NCI-H82 (cell line): ENCODE results near the gene CBLB.
"Not testable (repeated sequence)": the region's sequence is repeated elsewhere in the genome, so short reads cannot be mapped to it uniquely, and the experiment has no call there.

Experiments
- DNase-seq: peaks from one replicate; lab custom pipeline; 2025; lab: John Stamatoyannopoulos, UW

CBLB gene

GRCh38 chr3:105786241-105786640 lies 82.6 kb downstream of the CBLB start:
- DNase-seq, result no peak

- DNase-seq, result no peak
These were observed 83.0 kb downstream of the CBLB start for GRCh38 chr3:105785803-105786202.

DNA sequence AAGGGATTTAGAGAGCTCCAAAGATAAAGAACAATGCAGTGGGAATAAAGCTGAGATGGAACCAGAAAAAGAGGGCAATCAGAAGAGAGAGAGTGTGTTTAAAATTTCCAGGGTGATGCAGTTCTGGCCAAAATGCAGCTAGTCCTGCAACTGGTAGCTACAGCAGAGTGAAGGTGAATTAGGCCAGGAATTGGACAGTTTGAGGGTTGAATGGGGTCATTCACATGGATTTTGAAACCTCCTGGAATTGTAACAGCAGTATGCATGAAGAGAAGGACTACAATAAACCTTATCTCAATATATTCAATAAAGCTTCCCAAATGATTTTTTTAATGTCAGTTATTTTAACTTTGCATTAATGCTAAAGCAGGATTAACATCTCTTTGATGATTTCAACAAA lies 85.2 kb downstream of the CBLB start:
- DNase-seq, result no peak

DNA sequence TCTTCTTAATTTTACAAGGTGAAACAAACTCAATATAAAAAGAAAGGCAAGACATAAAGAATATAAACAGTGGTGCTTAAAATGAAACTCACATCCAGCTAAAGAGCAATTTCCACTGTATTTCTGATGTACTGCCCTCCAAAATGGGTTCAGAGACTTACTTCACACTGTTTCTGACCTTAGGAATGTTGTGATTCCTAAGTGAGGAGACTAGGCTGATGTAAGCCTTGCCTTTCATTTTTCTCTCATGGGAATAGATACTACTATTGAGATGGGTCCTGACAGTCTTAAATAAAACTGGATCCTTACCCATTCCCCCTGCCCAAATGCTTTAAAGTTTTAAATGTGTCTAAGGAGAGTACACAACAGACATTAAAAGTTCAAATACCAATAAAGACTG lies 86.9 kb downstream of the CBLB start:
- no peak for DNase-seq

DNA sequence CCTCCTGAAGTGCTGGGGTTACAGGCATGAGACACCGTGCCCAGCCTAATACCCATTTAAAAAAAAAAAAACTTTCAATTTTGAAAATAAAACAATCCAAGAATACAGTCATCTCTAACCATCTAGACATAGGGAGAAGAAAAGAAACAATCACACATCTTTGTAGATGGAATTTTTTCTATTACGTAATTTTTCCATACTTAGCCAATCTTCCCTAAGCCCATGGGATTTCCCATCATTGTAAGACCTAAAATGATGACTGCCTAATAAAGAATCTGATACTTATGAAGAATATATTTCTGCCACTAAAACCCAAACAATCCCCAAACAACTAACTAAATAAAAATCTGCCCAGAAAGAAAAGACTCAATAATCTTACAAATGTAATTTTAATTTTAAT lies 88.7 kb downstream of the CBLB start:
- DNase-seq, result no peak

GRCh38 chr3:105775368-105775767 lies 93.4 kb downstream of the CBLB start:
- no peak for DNase-seq

DNA sequence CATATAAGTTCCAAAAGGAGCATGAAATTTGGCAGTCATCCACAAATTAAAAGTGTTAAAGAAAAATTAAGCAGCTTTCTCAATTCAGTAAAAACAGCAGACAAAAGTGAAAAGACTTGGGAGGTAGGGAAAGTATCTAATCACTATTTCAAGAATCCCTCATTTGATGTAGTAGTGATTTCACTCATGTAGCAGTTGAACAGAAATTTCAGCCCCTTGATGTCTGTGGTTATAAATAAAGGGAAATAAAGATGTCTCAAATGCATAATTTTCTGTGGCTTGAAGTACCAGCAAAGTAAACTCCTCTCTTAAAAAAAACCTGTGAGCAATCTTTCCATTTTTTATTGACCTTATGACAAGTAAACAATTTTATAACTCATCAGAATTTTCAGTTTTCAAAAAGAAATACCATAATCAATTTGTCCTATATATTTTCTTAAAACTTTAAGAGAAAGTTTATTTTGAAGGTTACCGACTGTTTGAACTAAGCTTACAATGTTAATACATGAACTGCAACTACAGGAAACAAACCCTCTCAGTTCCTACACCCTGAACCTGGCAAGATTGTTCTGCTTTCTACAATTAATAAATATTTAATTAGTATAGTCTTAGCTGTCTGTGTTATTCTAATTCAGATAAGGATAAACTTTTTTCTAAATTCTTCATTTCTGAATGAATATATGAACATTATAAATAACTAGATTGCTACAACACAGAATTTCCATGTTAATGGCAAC lies 94.2 kb downstream of the CBLB start:
- DNase-seq, result no peak

- DNase-seq, result no peak
These were observed 95.5 kb downstream of the CBLB start for GRCh38 chr3:105773291-105773690.

GRCh38 chr3:105772635-105773034 lies 96.2 kb downstream of the CBLB start:
- DNase-seq, result no peak

- DNase-seq, result no peak
These were observed 97.4 kb downstream of the CBLB start for GRCh38 chr3:105771392-105771791.

- DNase-seq, result no peak
These were observed 98.4 kb downstream of the CBLB start for GRCh38 chr3:105770410-105770809.

DNA sequence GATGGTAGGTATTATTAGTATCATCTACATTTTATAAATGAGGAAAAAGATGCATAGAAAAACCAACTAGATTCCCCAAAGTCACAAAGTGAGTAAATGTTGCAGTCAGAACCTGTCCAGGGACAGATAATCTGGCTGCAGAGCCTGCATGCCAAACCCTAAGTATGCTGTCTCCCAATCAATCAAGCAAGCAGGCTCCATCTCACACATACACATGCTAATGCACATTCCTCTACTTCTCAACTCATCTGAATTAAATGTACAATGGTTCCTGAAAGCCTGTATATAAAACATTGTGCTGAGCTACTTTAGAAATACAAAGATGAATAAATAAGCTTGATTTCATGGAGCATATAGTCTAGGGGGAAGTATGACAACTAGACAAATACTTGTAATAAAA lies 101.0 kb downstream of the CBLB start:
- DNase-seq, result no peak

DNA sequence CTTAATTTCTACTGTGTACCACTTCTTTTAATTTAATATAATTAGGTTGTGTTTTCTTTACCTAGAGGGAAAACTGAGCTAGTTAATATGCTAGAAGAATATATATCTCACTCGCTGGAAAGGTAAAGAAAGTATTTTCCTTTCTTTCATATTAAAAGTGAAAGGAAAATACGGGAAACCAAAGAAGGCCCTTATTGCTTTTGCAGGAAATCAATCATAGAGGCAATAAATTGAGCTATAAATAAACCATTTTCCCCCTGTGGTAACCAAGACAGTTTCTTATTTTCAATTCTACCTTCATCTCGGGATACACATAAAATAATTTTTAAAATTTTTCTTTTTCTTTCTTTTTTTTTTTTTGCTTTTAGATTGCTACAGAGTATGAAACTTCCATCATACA lies 101.6 kb downstream of the CBLB start:
- no peak for DNase-seq

DNA sequence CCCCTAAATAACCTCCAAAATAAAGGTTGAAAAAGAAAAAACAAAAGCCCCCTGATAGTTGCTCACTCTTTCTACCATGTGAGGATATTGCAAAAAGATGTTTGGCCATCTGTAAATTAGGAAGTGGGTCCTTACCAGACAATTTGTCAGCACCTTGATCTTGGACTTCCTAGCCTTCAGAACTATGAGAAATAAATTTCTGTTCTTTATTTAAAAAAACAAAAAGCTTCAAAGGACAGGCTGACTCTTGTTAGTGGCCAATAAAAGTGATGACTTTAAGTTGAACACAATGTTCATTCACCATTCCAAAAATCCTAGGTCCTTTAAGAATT lies 103.5 kb downstream of the CBLB start:
- no peak for DNase-seq

- no peak for DNase-seq
These were observed 104.2 kb downstream of the CBLB start for GRCh38 chr3:105764378-105765307.

DNA sequence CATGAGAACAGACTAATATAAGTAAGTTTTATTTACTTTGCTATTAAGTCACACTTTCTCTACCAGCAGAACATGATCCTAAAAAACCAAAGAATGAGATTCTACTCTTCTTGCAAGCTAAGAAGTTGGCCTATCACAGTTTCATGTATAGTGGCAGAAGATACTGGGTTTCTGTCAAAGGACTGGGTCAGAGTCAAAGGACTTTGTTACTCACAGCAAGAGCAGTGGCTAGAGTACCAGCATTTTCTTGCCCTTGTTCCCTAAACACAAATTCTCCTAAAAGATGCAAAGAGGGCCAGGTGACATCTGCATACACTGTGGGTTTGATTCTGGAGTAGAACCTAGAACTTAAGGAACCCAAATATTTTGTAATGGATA lies 105.2 kb downstream of the CBLB start:
- DNase-seq, result no peak

GRCh38 chr3:105762749-105763658 lies 105.8 kb downstream of the CBLB start:
- DNase-seq, result no peak

- not testable (repeated sequence) for DNase-seq
These were observed 106.6 kb downstream of the CBLB start for GRCh38 chr3:105762214-105762613.

GRCh38 chr3:105759442-105760078 lies 109.3 kb downstream of the CBLB start:
- no peak for DNase-seq

DNA sequence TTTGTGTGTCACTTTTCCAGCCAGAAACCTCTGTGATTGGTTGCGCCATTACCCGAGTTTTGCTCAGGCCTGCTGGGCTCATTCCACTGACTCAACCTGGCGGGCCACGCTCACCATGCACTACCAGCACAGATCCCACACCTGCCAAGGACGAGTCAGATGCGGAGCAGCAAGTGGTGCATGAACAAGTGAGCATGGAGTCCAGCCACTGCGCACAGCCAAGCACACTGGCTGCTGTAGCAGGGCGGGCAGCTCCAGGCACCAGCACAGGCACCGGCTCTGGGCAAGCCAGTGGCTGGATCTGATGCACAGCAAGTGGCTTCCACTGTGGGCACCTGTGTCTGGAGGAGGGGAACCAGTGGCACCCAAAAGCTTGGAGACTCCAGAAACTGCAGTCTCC lies 110.4 kb downstream of the CBLB start:
- DNase-seq, result no peak

GRCh38 chr3:105755121-105755886 lies 113.5 kb downstream of the CBLB start:
- DNase-seq, result peak; percentile 81
